Neural progenitor cell (in vitro differentiated cells): ENCODE measurements around the gene LUZP2.

Experiments used
- EZH2 ChIP-seq: fragments of 200-600 bp; sonication (generic); IDR thresholded peaks from 2 replicates; pipeline ENCODE4 v1.6.1; 2017; ENCODE audit warnings: antibody characterized with exemption, mild to moderate bottlenecking, moderate library complexity
- TF ChIP-seq, protein P1 (sequence below): fragments of 200-600 bp; sonication (generic); IDR thresholded peaks from 2 replicates; pipeline ENCODE4 v1.5.1; 2017; ENCODE audit warnings: antibody characterized with exemption, mild to moderate bottlenecking

GRCh38 chr11:24793479-24793878 is 296.6 kb downstream of the LUZP2 start:
- TF ChIP-seq, protein P1, sequence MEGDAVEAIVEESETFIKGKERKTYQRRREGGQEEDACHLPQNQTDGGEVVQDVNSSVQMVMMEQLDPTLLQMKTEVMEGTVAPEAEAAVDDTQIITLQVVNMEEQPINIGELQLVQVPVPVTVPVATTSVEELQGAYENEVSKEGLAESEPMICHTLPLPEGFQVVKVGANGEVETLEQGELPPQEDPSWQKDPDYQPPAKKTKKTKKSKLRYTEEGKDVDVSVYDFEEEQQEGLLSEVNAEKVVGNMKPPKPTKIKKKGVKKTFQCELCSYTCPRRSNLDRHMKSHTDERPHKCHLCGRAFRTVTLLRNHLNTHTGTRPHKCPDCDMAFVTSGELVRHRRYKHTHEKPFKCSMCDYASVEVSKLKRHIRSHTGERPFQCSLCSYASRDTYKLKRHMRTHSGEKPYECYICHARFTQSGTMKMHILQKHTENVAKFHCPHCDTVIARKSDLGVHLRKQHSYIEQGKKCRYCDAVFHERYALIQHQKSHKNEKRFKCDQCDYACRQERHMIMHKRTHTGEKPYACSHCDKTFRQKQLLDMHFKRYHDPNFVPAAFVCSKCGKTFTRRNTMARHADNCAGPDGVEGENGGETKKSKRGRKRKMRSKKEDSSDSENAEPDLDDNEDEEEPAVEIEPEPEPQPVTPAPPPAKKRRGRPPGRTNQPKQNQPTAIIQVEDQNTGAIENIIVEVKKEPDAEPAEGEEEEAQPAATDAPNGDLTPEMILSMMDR = no peak
- no peak for TF ChIP-seq EZH2
